ENCODE data around the gene CPD.

The CPD gene

GRCh38 chr17:30354701-30355100, 24.0 kb upstream of the CPD start:
- DNase-seq (ENCODE audit: low spot score): no peak

DNA sequence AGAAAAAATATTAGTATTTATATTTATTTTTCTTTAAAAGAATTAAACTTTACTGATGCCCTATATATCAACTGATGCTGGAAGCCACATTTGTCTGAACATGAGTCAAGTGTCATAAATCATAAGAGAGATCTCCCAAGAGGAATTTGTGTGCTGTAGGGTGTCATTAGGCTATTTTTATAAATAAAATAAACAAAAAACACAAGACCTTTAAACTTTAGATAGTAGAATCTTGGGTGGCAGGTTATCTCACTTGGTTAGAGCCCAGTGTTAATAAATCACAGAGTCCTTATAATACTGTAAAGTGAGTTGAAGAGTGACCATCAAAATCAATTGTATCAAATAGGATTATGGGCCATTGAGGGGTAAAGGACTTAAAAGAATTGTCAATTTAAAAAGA, 21.3 kb upstream of the CPD start:
- DNase-seq (ENCODE audit: low spot score): no peak

GRCh38 chr17:30358055-30358760, 20.5 kb upstream of the CPD start:
- no peak for DNase-seq (ENCODE audit: low spot score)

- DNase-seq (ENCODE audit: low spot score): no peak
These were observed 18.5 kb upstream of the CPD start for GRCh38 chr17:30360086-30360808.

GRCh38 chr17:30361766-30362279, 16.9 kb upstream of the CPD start:
- DNase-seq (ENCODE audit: low spot score): no peak

DNA sequence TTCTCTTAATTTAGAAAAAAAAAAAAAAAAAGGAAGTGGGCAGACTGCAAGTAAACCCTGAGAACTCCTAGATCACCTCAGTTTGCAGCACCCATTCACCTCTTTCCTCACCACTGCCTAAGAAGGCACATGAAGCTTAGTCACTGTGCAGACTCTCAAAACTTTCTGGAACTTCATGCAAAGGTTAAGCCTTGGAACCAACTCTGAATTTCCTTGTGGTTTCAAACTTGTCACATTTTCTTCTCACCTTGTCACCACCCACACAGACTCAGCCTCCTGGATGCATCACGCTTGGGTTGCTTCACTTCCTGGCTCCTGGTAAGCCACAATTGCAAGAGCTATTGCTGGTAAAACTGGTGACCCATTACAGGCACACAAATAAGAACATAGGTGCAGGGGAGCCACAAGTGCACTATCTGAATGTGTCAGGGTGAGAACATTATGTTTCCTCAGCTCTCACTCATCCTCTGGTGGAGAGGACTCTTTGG, 15.0 kb upstream of the CPD start:
- peak; percentile 46 for DNase-seq (ENCODE audit: low spot score)

DNA sequence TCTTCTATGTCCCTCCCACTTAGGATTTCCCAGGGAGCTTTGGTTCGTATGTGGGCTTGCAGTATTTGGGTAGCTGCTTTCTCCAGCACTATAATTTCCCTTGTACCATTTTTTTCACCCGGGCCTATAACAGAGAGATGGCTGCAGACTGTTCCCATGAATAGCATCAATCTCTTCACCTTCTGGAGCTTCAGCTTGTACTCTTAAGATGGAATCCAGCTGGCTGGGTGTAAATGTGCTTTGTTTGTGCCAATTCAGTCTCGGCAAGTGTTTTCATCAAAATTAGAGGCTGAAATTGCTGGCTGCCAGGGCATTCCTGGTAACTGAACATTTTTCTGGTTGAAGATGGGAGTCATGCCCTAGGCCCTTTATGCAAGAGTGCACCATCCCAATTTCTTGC, 12.2 kb upstream of the CPD start:
- DNase-seq (ENCODE audit: low spot score): no peak

GRCh38 chr17:30368912-30369720, 9.6 kb upstream of the CPD start:
- DNase-seq (ENCODE audit: low spot score): no peak

DNA sequence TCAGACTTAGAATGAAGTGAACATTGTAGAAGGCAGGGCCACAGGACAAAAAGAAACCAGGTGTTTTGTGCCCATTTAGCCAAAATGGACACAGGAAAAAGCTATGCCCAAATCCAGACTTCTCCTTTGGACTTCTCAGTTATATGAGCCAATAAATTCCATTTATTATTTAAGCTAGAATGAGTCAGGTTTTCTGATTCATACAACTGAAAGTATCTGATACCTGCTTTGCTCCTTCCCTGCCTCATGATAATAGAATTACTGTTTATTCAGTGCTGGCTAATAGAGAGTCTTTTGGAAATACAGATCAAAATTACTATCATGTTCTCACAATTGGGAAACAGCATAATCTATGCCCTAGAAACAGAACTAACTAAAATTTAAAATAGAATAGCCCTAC, 8.7 kb upstream of the CPD start:
- DNase-seq (ENCODE audit: low spot score): no peak

DNA sequence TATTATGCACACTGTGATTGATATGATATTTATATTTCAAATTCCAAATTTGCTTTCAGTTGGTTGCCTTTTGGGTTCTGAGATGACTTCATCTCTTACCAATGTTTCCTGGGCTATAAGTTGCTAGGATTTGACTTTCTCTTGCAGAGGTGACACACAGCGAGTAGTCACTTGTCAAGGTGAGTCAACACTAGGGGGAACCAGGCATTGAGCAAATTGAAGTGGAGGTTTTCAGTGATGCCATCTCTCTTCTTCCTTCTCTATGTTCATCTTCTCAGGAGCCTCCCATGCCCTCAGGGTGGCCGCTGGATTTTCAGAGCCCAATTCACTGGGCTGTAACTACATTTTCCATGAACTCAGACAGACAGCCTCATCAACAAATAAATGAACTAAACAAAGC, 6.0 kb upstream of the CPD start:
- DNase-seq (ENCODE audit: low spot score): peak; percentile 18

DNA sequence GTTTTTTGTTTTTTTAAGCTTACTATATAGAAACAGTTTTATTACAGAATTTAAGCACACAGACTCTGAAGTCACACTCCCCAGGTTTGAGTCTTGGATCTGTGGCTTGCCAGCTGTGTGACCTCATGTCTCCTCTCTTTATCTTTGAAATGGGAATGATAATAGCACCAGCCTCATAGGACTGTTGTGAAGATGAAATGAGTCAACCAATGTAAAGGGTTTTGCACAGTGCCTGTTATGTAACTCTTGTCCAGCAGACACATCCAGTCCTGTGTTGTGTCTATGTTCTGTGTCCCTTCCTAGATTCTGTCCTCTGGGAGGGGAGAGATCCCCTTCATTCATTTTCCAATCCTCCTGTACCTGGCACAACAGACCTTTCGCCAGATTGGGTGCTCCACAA, 3.1 kb upstream of the CPD start:
- no peak for DNase-seq (ENCODE audit: low spot score)

DNA sequence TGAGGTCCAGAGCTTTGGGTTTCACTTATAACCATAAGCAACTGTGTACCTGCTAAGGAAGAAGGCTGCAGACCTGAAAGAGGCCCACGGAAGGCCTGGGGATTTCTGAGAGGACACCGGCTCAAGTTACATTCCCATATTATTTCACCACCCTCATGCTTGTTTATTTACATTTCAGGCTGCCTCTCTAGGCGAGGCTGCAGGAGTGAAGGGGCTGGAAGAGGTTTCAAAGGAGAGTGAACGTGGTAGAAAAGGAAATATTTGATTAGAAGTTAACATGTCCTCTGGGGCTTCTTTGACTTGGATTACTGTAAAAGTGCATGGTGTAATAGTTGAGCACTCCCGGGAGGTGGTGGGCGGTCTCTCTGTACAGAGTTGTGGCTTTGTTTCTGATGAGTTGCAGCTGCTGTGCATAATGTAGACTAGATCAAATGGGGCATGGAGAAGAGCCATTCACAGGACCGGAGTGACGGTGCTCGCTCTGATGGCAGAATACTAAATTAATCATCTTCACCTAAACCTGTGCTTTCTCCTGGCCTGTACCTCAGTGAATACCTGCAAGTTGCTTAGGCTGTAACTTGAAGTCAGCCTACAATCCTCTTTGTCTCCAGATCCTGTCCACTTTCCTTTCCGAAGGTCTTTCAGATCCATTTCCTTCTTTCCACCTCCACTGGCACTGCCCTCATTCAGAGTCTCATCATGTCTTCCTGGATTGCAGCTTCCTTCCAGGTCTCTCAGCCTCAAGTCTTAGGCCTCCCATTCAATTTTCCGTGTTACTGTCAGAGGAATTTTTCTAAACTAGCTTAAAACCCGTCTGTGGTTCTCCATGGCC, 1.9 kb upstream of the CPD start:
- DNase-seq (ENCODE audit: low spot score): peak; percentile 69

DNA sequence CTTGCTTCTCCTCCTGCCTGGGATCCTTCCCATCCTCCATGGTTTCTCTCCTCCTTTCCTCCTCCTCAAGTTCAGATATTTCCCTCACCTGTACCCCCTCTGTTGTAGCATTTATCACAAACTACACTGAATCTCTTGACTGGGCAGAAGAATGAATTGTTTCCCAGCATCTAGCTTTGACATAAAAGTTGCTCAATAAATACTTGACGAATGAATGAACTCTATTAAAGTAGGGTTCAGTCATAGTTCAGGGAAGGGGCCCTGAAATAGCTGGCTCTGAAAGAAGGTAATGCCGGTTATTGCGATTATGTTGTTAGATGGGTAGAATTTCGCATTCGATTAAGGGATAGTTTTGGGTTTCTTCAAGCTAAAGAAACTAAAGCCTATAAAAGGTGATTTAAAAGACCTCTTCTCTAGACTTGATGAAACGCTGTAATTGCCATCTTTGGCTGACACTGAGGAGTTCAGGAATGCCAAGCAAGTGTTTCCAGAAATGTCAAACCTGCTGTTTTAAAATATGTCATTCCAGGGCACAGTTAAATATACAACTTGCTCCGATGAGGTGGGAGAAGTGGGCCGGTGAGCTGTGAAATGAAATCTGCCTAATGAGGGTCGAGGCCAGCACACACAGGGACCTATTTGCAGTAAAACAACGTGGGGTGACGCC, 1.0 kb upstream of the CPD start:
- no peak for DNase-seq (ENCODE audit: low spot score)

GRCh38 chr17:30378241-30378824, 394 bp upstream of the CPD start:
- DNase-seq (ENCODE audit: low spot score): peak; percentile 32

DNA sequence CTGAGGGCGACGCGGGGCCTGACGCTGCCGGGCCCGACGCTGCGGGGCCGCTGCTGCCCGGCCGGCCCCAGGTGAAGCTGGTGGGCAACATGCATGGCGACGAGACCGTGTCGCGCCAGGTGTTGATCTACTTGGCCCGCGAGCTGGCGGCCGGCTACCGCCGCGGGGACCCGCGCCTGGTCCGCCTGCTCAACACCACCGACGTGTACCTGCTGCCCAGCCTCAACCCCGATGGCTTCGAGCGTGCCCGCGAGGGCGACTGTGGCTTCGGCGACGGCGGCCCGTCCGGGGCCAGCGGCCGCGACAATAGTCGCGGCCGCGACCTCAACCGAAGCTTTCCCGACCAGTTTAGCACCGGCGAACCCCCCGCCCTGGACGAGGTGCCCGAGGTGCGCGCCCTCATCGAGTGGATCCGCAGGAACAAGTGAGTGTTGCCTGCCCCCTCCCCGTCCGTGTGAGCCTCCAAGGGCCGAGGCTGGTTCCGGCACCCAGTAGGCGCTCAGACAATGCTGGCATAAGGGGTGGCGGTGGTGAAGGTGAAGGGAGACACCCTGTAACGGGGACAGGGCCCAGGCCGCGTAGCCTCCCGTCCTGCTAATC, 676 bp downstream of the CPD start:
- DNase-seq (ENCODE audit: low spot score): peak; percentile 37

DNA sequence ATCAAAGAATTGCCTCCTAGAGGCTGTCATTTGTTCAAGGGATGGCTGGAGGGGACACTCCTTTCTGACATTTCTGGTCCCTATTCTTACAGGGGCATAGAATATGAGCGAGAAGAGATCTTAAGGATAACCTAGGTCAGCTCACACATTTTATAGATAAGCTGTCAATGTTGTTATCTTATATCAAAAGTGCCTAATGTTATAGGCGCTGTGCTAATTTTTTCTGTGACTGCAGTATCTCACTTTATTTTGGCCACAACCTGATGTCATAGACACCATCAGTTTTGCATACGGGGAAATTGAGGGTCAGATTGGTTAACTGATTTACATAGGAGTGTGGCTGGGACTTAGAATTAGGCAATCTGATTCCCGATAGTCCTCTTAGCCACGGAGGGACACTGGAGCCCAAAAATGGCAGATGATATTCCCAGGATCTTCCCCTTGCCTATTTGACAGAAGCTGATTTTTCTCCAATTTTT, 1.2 kb downstream of the CPD start:
- no peak for DNase-seq (ENCODE audit: low spot score)

- DNase-seq (ENCODE audit: low spot score): no peak
These were observed 2.1 kb downstream of the CPD start for GRCh38 chr17:30380643-30381339.

- DNase-seq (ENCODE audit: low spot score): no peak
These were observed 2.6 kb downstream of the CPD start for GRCh38 chr17:30381340-30381659.

DNA sequence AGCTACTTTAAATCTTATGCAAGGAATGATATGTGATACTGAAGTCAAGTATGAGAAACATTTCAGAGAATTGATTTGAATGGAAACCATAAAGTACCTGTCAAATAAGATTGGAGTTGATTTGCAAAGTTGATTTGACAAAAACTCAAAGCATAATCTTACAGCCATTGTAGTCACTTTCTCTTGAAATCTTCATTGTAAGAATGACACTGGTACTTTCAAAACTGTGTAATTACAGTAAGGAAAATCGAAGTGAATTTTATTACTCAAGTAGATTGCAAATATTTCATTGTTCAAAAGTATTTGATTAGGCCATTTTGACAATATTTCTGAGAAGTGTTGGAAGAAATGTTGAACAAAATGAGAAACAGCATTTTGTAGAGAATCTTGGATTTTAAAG, 3.6 kb downstream of the CPD start:
- DNase-seq (ENCODE audit: low spot score): no peak
